K562 (cell line): ENCODE data around the gene IARS1. TPM values are rescaled to one million over a fixed set of nuclear protein-coding genes. Genes with fewer than 3 reads are reported as not detected.

Experiments used
- CHD1 ChIP-seq: fragments of 200-600 bp; sonication (generic); IDR thresholded peaks from one replicate; pipeline ENCODE4 v1.6.1; 2012; ENCODE audit warnings: mild to moderate bottlenecking, moderate library complexity, low read length, inconsistent platforms
- CHD4 ChIP-seq: fragments of 200-600 bp; sonication (generic); IDR thresholded peaks from 3 replicates; pipeline ENCODE4 v1.6.1; 2012; ENCODE audit warnings: low read depth, mild to moderate bottlenecking, mixed read lengths, low read length, inconsistent platforms; ENCODE audit not compliant: insufficient read depth, insufficient replicate concordance, poor library complexity, severe bottlenecking
- E4F1 ChIP-seq: fragments of 250-450 bp; sonication (Bioruptor Pico); IDR thresholded peaks from 2 replicates; pipeline ENCODE4 v1.5.0; 2021; ENCODE audit warnings: mild to moderate bottlenecking, borderline replicate concordance
- FOXK2 ChIP-seq, 2 experiments: fragments of 450-650 bp; IDR thresholded peaks in 1 of 2; conservative IDR thresholded peaks in 1 of 2; 2 replicates each; pipeline ENCODE4 v1.6.1; 2016; ENCODE audit warnings: low read depth in 2 of 2, mild to moderate bottlenecking in 1 of 2
- MBD1 ChIP-seq: fragments of 250-450 bp; sonication (Bioruptor Pico); IDR thresholded peaks from 2 replicates; pipeline ENCODE4 v1.8.0; 2022; ENCODE audit warnings: inconsistent platforms
- NRF1 ChIP-seq, 2 experiments: fragments of 450-650 bp; IDR thresholded peaks in 1 of 2; conservative IDR thresholded peaks in 1 of 2; 2 replicates each; pipeline ENCODE4 v1.6.1; 2014; ENCODE audit warnings: mild to moderate bottlenecking in 2 of 2
- SMARCE1 ChIP-seq: fragments of 450-650 bp; IDR thresholded peaks from 2 replicates; pipeline ENCODE4 v1.7.1; 2016; ENCODE audit warnings: mild to moderate bottlenecking
- SMC3 ChIP-seq: conservative IDR thresholded peaks from 2 replicates; pipeline ENCODE4 v1.6.1; 2011; ENCODE audit warnings: low read depth, low read length, improper control_type of control experiment; ENCODE audit not compliant: insufficient read depth
- SRSF1 ChIP-seq: fragments of 200-400 bp; formaldehyde crosslinking; IDR thresholded peaks from 2 replicates; pipeline ENCODE4 v1.6.1; 2017; ENCODE audit warnings: mild to moderate bottlenecking, low read depth, low read length, moderate library complexity
- XRCC5 ChIP-seq: fragments of 200-400 bp; formaldehyde crosslinking; IDR thresholded peaks from 2 replicates; pipeline ENCODE4 v1.6.1; 2017; ENCODE audit warnings: low read depth, mild to moderate bottlenecking, low read length
- ZBTB7A ChIP-seq: IDR thresholded peaks from 2 replicates; pipeline ENCODE4 v1.6.1; 2011; ENCODE audit warnings: low read depth, mild to moderate bottlenecking, low read length, moderate library complexity, borderline replicate concordance; ENCODE audit not compliant: control insufficient read depth
- ZNF212 ChIP-seq: fragments of 450-650 bp; formaldehyde crosslinking; IDR thresholded peaks from 2 replicates; pipeline ENCODE4 v1.4.0; 2020; ENCODE audit warnings: mild to moderate bottlenecking
- ZNF395 ChIP-seq: fragments of 200-800 bp; sonication (Bioruptor generic); IDR thresholded peaks from 2 replicates; pipeline ENCODE4 v1.6.1; 2017; ENCODE audit warnings: missing genetic modification characterization, missing compliant biosample characterization
- ZNF41 ChIP-seq: fragments of 250-450 bp; sonication (Bioruptor Pico); conservative IDR thresholded peaks from 2 replicates; pipeline ENCODE4 v1.4.0; 2020; ENCODE audit warnings: mild to moderate bottlenecking
- polyA plus RNA-seq, 8 experiments: library from polyadenylated mRNA; depleted of rRNA in 4 of 8; stranded (reverse) in 5 of 8; unstranded in 3 of 8; fragments of >200 nt; fragmentation: Nextera tagmentation in 2 of 8; fragmentation: Illumina TruSeq in 1 of 8; extraction: Ambion mirVana in 2 of 8; extraction: Trizol in 1 of 8; gene quantifications; 2 replicates each; pipeline versions ENCODE4 v1.2.1 to v1.2.3, GENCODE V29; 2011 to 2014; ENCODE audit warnings: inconsistent platforms in 1 of 8, missing spikeins in 1 of 8
- total RNA-seq, 7 experiments: library from RNA; depleted of rRNA in 6 of 7; stranded (reverse); fragments of >200 nt in 6 of 7; fragmentation: Illumina TruSeq in 2 of 7; extraction: Trizol in 2 of 7; gene quantifications; 2 replicates each; pipeline versions ENCODE4 v1.2.1 to v1.2.3, GENCODE V29; 2011 to 2021; ENCODE audit warnings: low replicate concordance in 1 of 7
- TF ChIP-seq, protein P1 (sequence below): sonication (generic); formaldehyde crosslinking; IDR thresholded peaks from 2 replicates; pipeline ENCODE4 v1.8.0; 2022; ENCODE audit warnings: mild to moderate bottlenecking, missing genetic modification reagents
- TF ChIP-seq, protein P2 (sequence below), 2 experiments: fragments of 450-650 bp in 1 of 2; sonication (generic) in 1 of 2; formaldehyde crosslinking; conservative IDR thresholded peaks; 2 replicates each; pipeline versions ENCODE4 v1.4.0 to v1.8.1; 2020 to 2022; ENCODE audit warnings: mild to moderate bottlenecking in 1 of 2, missing genetic modification reagents in 1 of 2
- TF ChIP-seq, protein P3 (sequence below): sonication (generic); formaldehyde crosslinking; IDR thresholded peaks from 2 replicates; pipeline ENCODE4 v1.5.0; 2020; ENCODE audit warnings: missing genetic modification reagents

Gene IARS1
- total and polyA plus RNA-seq, 9 of the 15 experiments (the other 6 are each of a cell fraction or from before 2014, with no cell fraction given): 119 to 371 (median 234) TPM

DNA sequence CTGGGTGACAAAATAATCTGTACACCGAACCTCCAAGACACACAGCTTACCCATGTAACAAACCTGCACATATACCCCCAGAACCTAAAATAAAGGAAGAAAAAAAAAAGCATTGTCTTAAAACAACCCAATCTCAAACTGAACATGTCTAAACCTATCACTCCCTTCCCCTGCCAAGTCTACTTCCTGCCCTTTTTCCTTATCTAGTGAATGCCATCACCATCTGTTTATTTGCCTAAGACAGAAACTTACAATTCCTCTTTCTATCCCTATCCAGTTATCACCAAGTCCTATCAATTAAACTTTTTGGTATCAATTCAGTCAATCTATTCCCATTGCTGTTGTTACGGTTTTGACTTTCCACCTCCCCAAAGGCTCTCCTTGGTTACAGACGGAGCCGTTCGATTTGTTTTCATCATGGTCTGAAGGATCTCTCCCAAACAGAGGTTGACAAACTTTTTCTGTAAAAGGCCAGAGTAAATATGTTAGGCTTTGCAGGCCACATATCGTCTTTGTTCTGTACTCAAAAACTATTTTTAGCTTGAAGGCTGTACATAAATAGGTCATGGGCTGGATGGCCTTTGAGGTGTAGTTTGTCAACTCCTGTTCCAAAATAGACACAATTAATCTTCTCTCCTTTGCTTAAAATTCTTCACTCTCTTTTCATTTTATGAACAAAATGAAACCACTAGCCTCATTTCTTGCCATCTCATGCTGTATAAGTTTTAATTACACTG is 19.6 kb upstream of the IARS1 start (continued):
- TF ChIP-seq, protein P1, sequence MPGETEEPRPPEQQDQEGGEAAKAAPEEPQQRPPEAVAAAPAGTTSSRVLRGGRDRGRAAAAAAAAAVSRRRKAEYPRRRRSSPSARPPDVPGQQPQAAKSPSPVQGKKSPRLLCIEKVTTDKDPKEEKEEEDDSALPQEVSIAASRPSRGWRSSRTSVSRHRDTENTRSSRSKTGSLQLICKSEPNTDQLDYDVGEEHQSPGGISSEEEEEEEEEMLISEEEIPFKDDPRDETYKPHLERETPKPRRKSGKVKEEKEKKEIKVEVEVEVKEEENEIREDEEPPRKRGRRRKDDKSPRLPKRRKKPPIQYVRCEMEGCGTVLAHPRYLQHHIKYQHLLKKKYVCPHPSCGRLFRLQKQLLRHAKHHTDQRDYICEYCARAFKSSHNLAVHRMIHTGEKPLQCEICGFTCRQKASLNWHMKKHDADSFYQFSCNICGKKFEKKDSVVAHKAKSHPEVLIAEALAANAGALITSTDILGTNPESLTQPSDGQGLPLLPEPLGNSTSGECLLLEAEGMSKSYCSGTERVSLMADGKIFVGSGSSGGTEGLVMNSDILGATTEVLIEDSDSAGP (CRISPR knock-in tag): no peak
- TF ChIP-seq ZNF212 (CRISPR knock-in tag): no peak
- no peak for TF ChIP-seq ZNF395 (CRISPR knock-in tag)
- no peak for TF ChIP-seq E4F1 (CRISPR knock-in tag)
- TF ChIP-seq, protein P2, sequence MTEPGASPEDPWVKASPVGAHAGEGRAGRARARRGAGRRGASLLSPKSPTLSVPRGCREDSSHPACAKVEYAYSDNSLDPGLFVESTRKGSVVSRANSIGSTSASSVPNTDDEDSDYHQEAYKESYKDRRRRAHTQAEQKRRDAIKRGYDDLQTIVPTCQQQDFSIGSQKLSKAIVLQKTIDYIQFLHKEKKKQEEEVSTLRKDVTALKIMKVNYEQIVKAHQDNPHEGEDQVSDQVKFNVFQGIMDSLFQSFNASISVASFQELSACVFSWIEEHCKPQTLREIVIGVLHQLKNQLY (CRISPR knock-in tag; conservative IDR thresholded peaks at IDR 0.05): no peak
- TF ChIP-seq XRCC5: no peak
- TF ChIP-seq CHD4: no peak
- TF ChIP-seq FOXK2 (conservative IDR thresholded peaks at IDR 0.05 in 1 of 2, IDR thresholded peaks at IDR 0.05 in 1 of 2; ENCODE audit: low read depth in 2 of 2): no peak
- TF ChIP-seq ZBTB7A: no peak
- no peak for TF ChIP-seq MBD1 (CRISPR knock-in tag)
- no peak for TF ChIP-seq ZNF41 (CRISPR knock-in tag)
- no peak for TF ChIP-seq CHD1
- TF ChIP-seq SMARCE1: peak; percentile 61; the same call in 1 of the 2 replicates
- no peak for TF ChIP-seq NRF1 (conservative IDR thresholded peaks at IDR 0.05 in 1 of 2, IDR thresholded peaks at IDR 0.05 in 1 of 2)
- TF ChIP-seq, protein P3, sequence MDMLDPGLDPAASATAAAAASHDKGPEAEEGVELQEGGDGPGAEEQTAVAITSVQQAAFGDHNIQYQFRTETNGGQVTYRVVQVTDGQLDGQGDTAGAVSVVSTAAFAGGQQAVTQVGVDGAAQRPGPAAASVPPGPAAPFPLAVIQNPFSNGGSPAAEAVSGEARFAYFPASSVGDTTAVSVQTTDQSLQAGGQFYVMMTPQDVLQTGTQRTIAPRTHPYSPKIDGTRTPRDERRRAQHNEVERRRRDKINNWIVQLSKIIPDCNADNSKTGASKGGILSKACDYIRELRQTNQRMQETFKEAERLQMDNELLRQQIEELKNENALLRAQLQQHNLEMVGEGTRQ (CRISPR knock-in tag): no peak
- no peak for TF ChIP-seq SRSF1
- no peak for TF ChIP-seq SMC3
